ENCODE data around the gene IFNA2. TPM values are rescaled to one million over a fixed set of nuclear protein-coding genes. Genes with fewer than 3 reads are reported as not detected.

Gene IFNA2
- total and polyA plus RNA-seq, 4 donors, result not detected

- no peak for TF ChIP-seq CTCF (IDR thresholded peaks at IDR 0.05; ENCODE audit: control extremely low read depth, extremely low read depth)
- no peak for DNase-seq
- Histone ChIP-seq H3K4me1 (ENCODE audit: control insufficient read depth in 5 of 5, insufficient read depth in 5 of 5, low read length in 5 of 5) (no peaks in the 10 kb centered on the region), H3K9ac (ENCODE audit: insufficient read depth in 1 of 2, low read length in 2 of 2) (no peak overlapping the region), H3K9me3 (ENCODE audit: control insufficient read depth in 4 of 4, insufficient read depth in 3 of 4, low read length in 3 of 4) (no peaks in the 10 kb centered on the region), H3K36me3 (ENCODE audit: control insufficient read depth in 4 of 4, insufficient read depth in 4 of 4, low read length in 4 of 4) (no peaks in the 10 kb centered on the region), H3K27me3 (ENCODE audit: control insufficient read depth in 3 of 3, insufficient read depth in 3 of 3, low read length in 2 of 3) (no peaks in the 10 kb centered on the region), H3K27ac (ENCODE audit: low read depth in 1 of 2, low read length in 1 of 2) (no peak overlapping the region), H3K4me3 (no peak overlapping the region)
- ATAC-seq (ENCODE audit: insufficient read depth, low FRiP score), result no peak
Observed at GRCh38 chr9:21412107-21412506, 26.9 kb upstream of the IFNA2 start.

DNA sequence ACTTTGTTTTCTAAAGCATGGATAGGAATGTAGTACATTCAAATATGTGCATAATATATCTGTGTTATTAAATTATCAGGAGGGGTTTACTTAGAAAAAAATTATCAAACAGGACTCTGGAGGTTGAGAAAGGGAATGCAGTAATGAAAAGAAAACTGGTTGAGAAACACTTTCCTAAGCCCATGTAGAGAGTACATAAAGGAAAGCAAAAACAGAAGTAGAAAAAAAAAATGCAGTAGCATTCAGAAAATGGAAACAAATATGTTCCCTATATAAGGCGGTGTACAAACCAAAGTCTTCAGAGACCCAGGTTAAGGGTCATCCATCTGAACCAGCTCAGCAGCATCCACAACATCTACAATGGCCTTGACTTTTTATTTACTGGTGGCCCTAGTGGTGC lies 23.6 kb upstream of the IFNA2 start, which contains the start of gene IFNA8:
TSS of gene IFNA8 (plus strand) at position 301 of the 400 bp plus-strand sequence. CDS start at position 361, 60 bp downstream.
- no peak for TF ChIP-seq CTCF (IDR thresholded peaks at IDR 0.05; ENCODE audit: control extremely low read depth, extremely low read depth)
- WGBS, 2 donors, result 83 to 89% methylated on average over 1 of the region's 1 CpG
- H3K27ac ChIP-seq (ENCODE audit: low read depth in 1 of 2, low read length in 1 of 2), result no peak within 1 kb of the TSS
- no peak within 1 kb of the TSS for H3K9ac ChIP-seq (ENCODE audit: insufficient read depth in 1 of 2, low read length in 2 of 2)
- DNase-seq, result no peak
- ATAC-seq (ENCODE audit: insufficient read depth, low FRiP score), result no peak
- H3K4me1 ChIP-seq (ENCODE audit: control insufficient read depth in 5 of 5, insufficient read depth in 5 of 5, low read length in 5 of 5), result no peaks in the 10 kb centered on the region
- peaks cover 0 to 6% (median 5%) of the 10 kb centered on the region in 3 donors for H3K27me3 ChIP-seq (ENCODE audit: control insufficient read depth in 3 of 3, insufficient read depth in 3 of 3, low read length in 2 of 3)
- H3K4me3 ChIP-seq, result no peak within 1 kb of the TSS
- H3K9me3 ChIP-seq (ENCODE audit: control insufficient read depth in 4 of 4, insufficient read depth in 3 of 4, low read length in 3 of 4), result no peaks in the 10 kb centered on the region
- no peaks in the 10 kb centered on the region for H3K36me3 ChIP-seq (ENCODE audit: control insufficient read depth in 4 of 4, insufficient read depth in 4 of 4, low read length in 4 of 4)

GRCh38 chr9:21404146-21404545 lies 18.9 kb upstream of the IFNA2 start:
- H3K9ac ChIP-seq (ENCODE audit: insufficient read depth in 1 of 2, low read length in 2 of 2), result no peak overlapping the region
- H3K36me3 ChIP-seq (ENCODE audit: control insufficient read depth in 4 of 4, insufficient read depth in 4 of 4, low read length in 4 of 4), result no peaks in the 10 kb centered on the region
- ATAC-seq (ENCODE audit: insufficient read depth, low FRiP score), result no peak
- H3K9me3 ChIP-seq (ENCODE audit: control insufficient read depth in 4 of 4, insufficient read depth in 3 of 4, low read length in 3 of 4), result no peaks in the 10 kb centered on the region
- TF ChIP-seq CTCF (IDR thresholded peaks at IDR 0.05; ENCODE audit: control extremely low read depth, extremely low read depth), result no peak
- H3K27ac ChIP-seq (ENCODE audit: low read depth in 1 of 2, low read length in 1 of 2), result no peak overlapping the region
- peaks cover 0 to 22% (median 22%) of the 10 kb centered on the region in 3 donors for H3K27me3 ChIP-seq (ENCODE audit: control insufficient read depth in 3 of 3, insufficient read depth in 3 of 3, low read length in 2 of 3)
- 69 to 82% methylated on average over 3 of the region's 3 CpGs for WGBS, 2 donors
- peaks cover 0 to 10% (median 0%) of the 10 kb centered on the region in 5 donors for H3K4me1 ChIP-seq (ENCODE audit: control insufficient read depth in 5 of 5, insufficient read depth in 5 of 5, low read length in 5 of 5)
- H3K4me3 ChIP-seq, result no peak overlapping the region
- DNase-seq, result no peak

Data from lung (tissue), 12 donors.